Muscle layer of colon (tissue), 2 donors: ENCODE measurements around the gene MIPOL1.
"Not testable (repeated sequence)": the region's sequence is repeated elsewhere in the genome, so short reads cannot be mapped to it uniquely, and the experiment has no call there.

ENCODE experiments used
- H3K27ac ChIP-seq: one replicate; pipeline ENCODE4 v1.7.0; 2013; ENCODE audit warnings: low read depth, mild to moderate bottlenecking, low read length, moderate library complexity
- H3K27me3 ChIP-seq, 2 donors: one replicate each; pipeline ENCODE4 v1.7.0; 2013; ENCODE audit warnings: low read length in 2 of 2, mild to moderate bottlenecking in 2 of 2; ENCODE audit not compliant: insufficient read depth in 2 of 2, control insufficient read depth in 1 of 2
- H3K36me3 ChIP-seq: one replicate; pipeline ENCODE4 v1.7.0; 2013; ENCODE audit warnings: mild to moderate bottlenecking, low read length; ENCODE audit not compliant: insufficient read depth
- H3K4me1 ChIP-seq: one replicate; pipeline ENCODE4 v1.7.0; 2013; ENCODE audit warnings: mild to moderate bottlenecking, low read length; ENCODE audit not compliant: insufficient read depth
- H3K4me3 ChIP-seq, 2 donors: one replicate each; pipeline ENCODE4 v1.7.0; 2013; ENCODE audit warnings: low read length in 2 of 2, low read depth in 1 of 2, mild to moderate bottlenecking in 1 of 2, moderate library complexity in 1 of 2
- H3K9ac ChIP-seq: one replicate; pipeline ENCODE4 v1.7.0; 2013; ENCODE audit warnings: low read length
- H3K9me3 ChIP-seq: one replicate; pipeline ENCODE4 v1.7.0; 2013; ENCODE audit warnings: mild to moderate bottlenecking, low read length
- donor health status: abdominal sarcoma.
- donor health status: Adenocarcinoma of cecum.

The MIPOL1 gene

GRCh38 chr14:37268788-37269187 is 71.1 kb downstream of the MIPOL1 start:
- no peak overlapping the region for H3K9ac ChIP-seq

GRCh38 chr14:37270629-37271028 is 72.9 kb downstream of the MIPOL1 start:
- Histone ChIP-seq H3K4me3 (no peak overlapping the region), H3K9ac (no peak overlapping the region), H3K4me1 (no peaks in the 10 kb centered on the region), H3K27ac (no peak overlapping the region), H3K27me3 (no peaks in the 10 kb centered on the region), H3K9me3 (no peaks in the 10 kb centered on the region), H3K36me3 (no peaks in the 10 kb centered on the region)

More at GRCh38 chr14:37268788-37269187, 71.1 kb downstream of the MIPOL1 start:
- Histone ChIP-seq H3K27me3 (no peaks in the 10 kb centered on the region), H3K9me3 (no peaks in the 10 kb centered on the region), H3K4me3 (no peak overlapping the region), H3K27ac (no peak overlapping the region), H3K4me1 (no peaks in the 10 kb centered on the region), H3K36me3 (no peaks in the 10 kb centered on the region)

GRCh38 chr14:37272569-37272968 is 74.8 kb downstream of the MIPOL1 start:
- Histone ChIP-seq H3K4me3 (no peak overlapping the region), H3K27ac (no peak overlapping the region), H3K4me1 (no peaks in the 10 kb centered on the region), H3K9me3 (no peaks in the 10 kb centered on the region), H3K36me3 (no peaks in the 10 kb centered on the region), H3K27me3 (no peaks in the 10 kb centered on the region), H3K9ac (no peak overlapping the region)

- no peaks in the 10 kb centered on the region for H3K27me3 ChIP-seq
- H3K27ac ChIP-seq: no peak overlapping the region
- no peaks in the 10 kb centered on the region for H3K9me3 ChIP-seq
- H3K36me3 ChIP-seq: no peaks in the 10 kb centered on the region
- H3K9ac ChIP-seq: no peak overlapping the region
- no peak overlapping the region for H3K4me3 ChIP-seq
- H3K4me1 ChIP-seq: no peaks in the 10 kb centered on the region
Measured at GRCh38 chr14:37274652-37275051, 76.9 kb downstream of the MIPOL1 start.

- Histone ChIP-seq H3K4me1 (no peaks in the 10 kb centered on the region), H3K27ac (no peak overlapping the region), H3K9ac (no peak overlapping the region), H3K36me3 (no peaks in the 10 kb centered on the region), H3K27me3 (no peaks in the 10 kb centered on the region), H3K9me3 (no peaks in the 10 kb centered on the region), H3K4me3 (no peak overlapping the region)
Measured at GRCh38 chr14:37275963-37276362, 78.2 kb downstream of the MIPOL1 start.

GRCh38 chr14:37278636-37279538 is 81.2 kb downstream of the MIPOL1 start:
- Histone ChIP-seq H3K9me3 (no peaks in the 10 kb centered on the region), H3K4me1 (no peaks in the 10 kb centered on the region), H3K36me3 (no peaks in the 10 kb centered on the region), H3K27ac (no peak overlapping the region), H3K27me3 (no peaks in the 10 kb centered on the region), H3K9ac (no peak overlapping the region), H3K4me3 (no peak overlapping the region)

GRCh38 chr14:37279818-37280217 is 82.1 kb downstream of the MIPOL1 start:
- Histone ChIP-seq H3K36me3 (no peaks in the 10 kb centered on the region), H3K27me3 (no peaks in the 10 kb centered on the region), H3K4me1 (no peaks in the 10 kb centered on the region), H3K9ac (no peak overlapping the region), H3K9me3 (no peaks in the 10 kb centered on the region), H3K4me3 (no peak overlapping the region), H3K27ac (no peak overlapping the region)

- Histone ChIP-seq H3K36me3 (peaks cover 5% of the 10 kb centered on the region), H3K4me3 (no peak overlapping the region), H3K4me1 (no peaks in the 10 kb centered on the region), H3K27ac (no peak overlapping the region), H3K27me3 (no peaks in the 10 kb centered on the region), H3K9ac (no peak overlapping the region), H3K9me3 (no peaks in the 10 kb centered on the region)
Measured at GRCh38 chr14:37284760-37285159, 87.0 kb downstream of the MIPOL1 start.

GRCh38 chr14:37285220-37285619 is 87.5 kb downstream of the MIPOL1 start:
- peaks cover 5% of the 10 kb centered on the region for H3K36me3 ChIP-seq
- no peak overlapping the region for H3K27ac ChIP-seq
- no peaks in the 10 kb centered on the region for H3K9me3 ChIP-seq
- no peak overlapping the region for H3K9ac ChIP-seq
- H3K4me3 ChIP-seq: no peak overlapping the region
- no peaks in the 10 kb centered on the region for H3K4me1 ChIP-seq
- no peaks in the 10 kb centered on the region for H3K27me3 ChIP-seq

GRCh38 chr14:37289688-37290087 is 92.0 kb downstream of the MIPOL1 start:
- Histone ChIP-seq H3K4me1 (no peaks in the 10 kb centered on the region), H3K27me3 (no peaks in the 10 kb centered on the region), H3K9me3 (no peaks in the 10 kb centered on the region), H3K9ac (no peak overlapping the region), H3K4me3 (no peak overlapping the region), H3K27ac (no peak overlapping the region), H3K36me3 (peaks cover 5% of the 10 kb centered on the region)

GRCh38 chr14:37295262-37295661 is 97.5 kb downstream of the MIPOL1 start:
- H3K9ac ChIP-seq, H3K27me3 ChIP-seq, H3K9me3 ChIP-seq, H3K4me1 ChIP-seq, H3K27ac ChIP-seq, H3K36me3 ChIP-seq, H3K4me3 ChIP-seq: not testable (repeated sequence)

- H3K9me3 ChIP-seq: no peaks in the 10 kb centered on the region
- H3K27ac ChIP-seq: no peak overlapping the region
- H3K9ac ChIP-seq: no peak overlapping the region
- no peaks in the 10 kb centered on the region for H3K36me3 ChIP-seq
- H3K4me3 ChIP-seq: no peak overlapping the region
- no peaks in the 10 kb centered on the region for H3K27me3 ChIP-seq
- H3K4me1 ChIP-seq: no peaks in the 10 kb centered on the region
Measured at GRCh38 chr14:37311252-37311651, 113.5 kb downstream of the MIPOL1 start.
